Endothelial cell of umbilical vein (primary cell): ENCODE measurements around the gene PLB1. TPM values are rescaled to one million over a fixed set of nuclear protein-coding genes. Genes with fewer than 3 reads are reported as not detected.

Experiments
- BruUV-seq: library from RNA; stranded (reverse); fragments of 400-500 nt; replicated peaks from 2 replicates; lab custom pipeline; 2021; lab: Mats Ljungman, UMichigan
- CTCF ChIA-PET: fragments of 300-600, 350-600 bp; sonication (Branson Sonifier 250); formaldehyde crosslinking; loops from one replicate; lab custom pipeline; 2021; ENCODE audit warnings: antibody characterized with exemption, inconsistent platforms; lab: Charles Lee
- POLR2A ChIA-PET: fragments of 300-600, 350-600 bp; sonication (Branson Sonifier 250); formaldehyde crosslinking; loops from one replicate; lab custom pipeline; 2021; ENCODE audit warnings: antibody characterized with exemption, inconsistent platforms; lab: Charles Lee
- DNase-seq: peaks from one replicate; pipeline ENCODE4 v3.0.0-alpha.2; 2011; ENCODE audit warnings: low read depth, low spot score
- FAIRE-seq: peaks from 2 replicates; lab custom pipeline; 2011; peaks lifted over from hg19 to GRCh38; lab: Jason Lieb, UNC
- H2AFZ ChIP-seq: 2 replicates; pipeline ENCODE4 v1.6.0; 2012; ENCODE audit warnings: low read depth, low read length, control low read depth, inconsistent platforms
- H3K27ac ChIP-seq: 2 replicates; pipeline ENCODE4 v1.5.1; 2011; ENCODE audit warnings: low read depth, mild to moderate bottlenecking, control low read depth, low read length, moderate library complexity; ENCODE audit not compliant: insufficient read depth
- H3K27me3 ChIP-seq, 2 experiments: 2 replicates each; pipeline versions ENCODE4 v1.6.0 to v1.6.1; 2011; ENCODE audit warnings: low read length in 2 of 2, mixed read lengths in 1 of 2; ENCODE audit not compliant: control insufficient read depth in 2 of 2, insufficient read depth in 2 of 2
- H3K36me3 ChIP-seq, 2 experiments: 2 replicates in 1 of 2; 3 replicates in 1 of 2; pipeline ENCODE4 v1.5.1; 2011; ENCODE audit warnings: low read length in 2 of 2, mild to moderate bottlenecking in 1 of 2, moderate library complexity in 1 of 2; ENCODE audit not compliant: control insufficient read depth in 2 of 2, insufficient read depth in 2 of 2; ENCODE audit errors: extremely low read depth in 1 of 2
- H3K4me1 ChIP-seq: 3 replicates; pipeline ENCODE4 v1.5.1; 2011; ENCODE audit warnings: mild to moderate bottlenecking, low read length; ENCODE audit not compliant: control insufficient read depth, insufficient read depth; ENCODE audit errors: extremely low read depth
- H3K4me2 ChIP-seq: 2 replicates; pipeline ENCODE4 v1.6.1; 2011; ENCODE audit warnings: low read length, control low read depth, mixed read lengths; ENCODE audit not compliant: insufficient read depth
- H3K4me3 ChIP-seq, 3 experiments: fragments of 200-600 bp in 1 of 3; sonication (generic), shearing (Covaris generic) in 1 of 3; replicated peaks in 1 of 3; 2 replicates each; pipeline ENCODE4 v1.5.1; 2011 to 2016; ENCODE audit warnings: control low read depth in 3 of 3, low read length in 3 of 3, mild to moderate bottlenecking in 2 of 3, inconsistent platforms in 1 of 3, low read depth in 1 of 3, moderate library complexity in 1 of 3; ENCODE audit not compliant: insufficient read depth in 1 of 3
- H3K79me2 ChIP-seq: 2 replicates; pipeline ENCODE4 v1.6.0; 2012; ENCODE audit warnings: low read length, inconsistent platforms; ENCODE audit not compliant: control insufficient read depth, insufficient read depth
- H3K9ac ChIP-seq: replicated peaks from 2 replicates; pipeline ENCODE3; 2011; ENCODE audit warnings: low read length, control low read depth; ENCODE audit not compliant: insufficient read depth; ENCODE audit errors: extremely low read depth
- H3K9me1 ChIP-seq: replicated peaks from 3 replicates; pipeline ENCODE4 v1.6.0; 2011; ENCODE audit warnings: mild to moderate bottlenecking, low read length; ENCODE audit not compliant: control insufficient read depth, insufficient read depth; ENCODE audit errors: extremely low read depth
- H3K9me3 ChIP-seq: replicated peaks from 2 replicates; pipeline ENCODE4 v1.5.1; 2012; ENCODE audit warnings: low read length, inconsistent platforms; ENCODE audit not compliant: control insufficient read depth, insufficient read depth
- H4K20me1 ChIP-seq: replicated peaks from 2 replicates; pipeline ENCODE3; 2011; ENCODE audit warnings: mild to moderate bottlenecking, low read length; ENCODE audit not compliant: control insufficient read depth, insufficient read depth; ENCODE audit errors: extremely low read depth
- CTCF ChIP-seq, 2 donors: IDR thresholded peaks; 1 replicate in 1 of 2; 2 replicates in 1 of 2; pipeline ENCODE4 v1.5.1; 2011; ENCODE audit warnings: low read length in 2 of 2, mild to moderate bottlenecking in 2 of 2, moderate library complexity in 2 of 2, control low read depth in 1 of 2, inconsistent platforms in 1 of 2, low read depth in 1 of 2; ENCODE audit not compliant: insufficient read depth in 1 of 2; ENCODE audit errors: extremely low read depth in 1 of 2
- EZH2 ChIP-seq: IDR thresholded peaks from 2 replicates; pipeline ENCODE4 v1.6.1; 2012; ENCODE audit warnings: borderline replicate concordance, low read depth, mild to moderate bottlenecking, moderate library complexity, low read length, inconsistent platforms; ENCODE audit not compliant: severe bottlenecking
- FOS ChIP-seq: IDR thresholded peaks from 2 replicates; pipeline ENCODE4 v1.6.1; 2011; ENCODE audit warnings: mild to moderate bottlenecking, low read length, moderate library complexity, borderline replicate concordance; ENCODE audit not compliant: insufficient read depth
- GATA2 ChIP-seq: IDR thresholded peaks from 2 replicates; pipeline ENCODE4 v1.7.0; 2011; ENCODE audit warnings: low read depth, mild to moderate bottlenecking, moderate library complexity, mixed read lengths, low read length; ENCODE audit not compliant: insufficient read length, insufficient read depth
- JUN ChIP-seq: IDR thresholded peaks from 2 replicates; pipeline ENCODE4 v1.6.1; 2011; ENCODE audit warnings: borderline replicate concordance, low read depth; ENCODE audit not compliant: insufficient read length, insufficient read depth
- MYC ChIP-seq: IDR thresholded peaks from one replicate; pipeline ENCODE4 v1.6.1; 2011; ENCODE audit warnings: mild to moderate bottlenecking, low read depth, low read length
- POLR2A ChIP-seq: IDR thresholded peaks from 2 replicates; pipeline ENCODE4 v1.6.1; 2012; ENCODE audit warnings: low read depth, mild to moderate bottlenecking, control low read depth, low read length
- POLR2AphosphoS5 ChIP-seq: IDR thresholded peaks from 2 replicates; pipeline ENCODE4 v1.6.1; 2012; ENCODE audit warnings: low read depth, mild to moderate bottlenecking, control low read depth, low read length, moderate library complexity; ENCODE audit not compliant: insufficient read depth
- dilution Hi-C: fragments of 300-500 bp; cut with MboI; formaldehyde crosslinking; loops from one replicate; pipeline ENCODE4 v1.15.0; 2019; ENCODE audit warnings: low sequenced_read_pairs; ENCODE audit not compliant: extremely low pct_ligation_motif_present
- intact Hi-C: fragments of 100-400 bp; cut with micrococcal nuclease; formaldehyde crosslinking; loops from one replicate; pipeline ENCODE4 v1.10.0; 2022
- polyA plus RNA-seq, 4 experiments: library from polyadenylated mRNA; depleted of rRNA in 3 of 4; stranded (reverse) in 3 of 4; unstranded in 1 of 4; fragments of >200 nt; gene quantifications; 2 replicates each; pipeline versions ENCODE4 v1.2.1 to v1.2.3, GENCODE V29; 2011 to 2012; ENCODE audit warnings: missing spikeins in 1 of 4
- total RNA-seq: library from RNA; stranded (reverse); gene quantifications from 2 replicates; pipeline ENCODE4 v1.2.3, GENCODE V29; 2021
- TF ChIP-seq, protein P1 (sequence below): IDR thresholded peaks from 2 replicates; pipeline ENCODE4 v1.6.1; 2011; ENCODE audit not compliant: insufficient read depth, insufficient read length

Gene PLB1
- total and polyA plus RNA-seq, 2 donors (not counting 3 experiments of a cell fraction or from before 2014, with no cell fraction given), result 0.75 to 0.80 TPM

- DNase-seq, result no peak
- H3K9me1 ChIP-seq, result no peaks in the 10 kb centered on the region
- peak overlapping the region; percentile 97 for H3K27ac ChIP-seq
- no peaks in the 10 kb centered on the region for H3K36me3 ChIP-seq
- H3K4me1 ChIP-seq, result peaks cover 22% of the 10 kb centered on the region
- peak overlapping the region; percentile 34 for H2AFZ ChIP-seq
- ChIA-PET POLR2A (no interaction called here), CTCF (interaction anchor here (0.8 to 3.6 kb wide), 5 partner anchors 14 to 132 kb away, joined by 3 to 51 read pairs (median 9); no protein-coding TSS in a partner anchor)
- no peak for TF ChIP-seq MYC
- TF ChIP-seq, protein P1, sequence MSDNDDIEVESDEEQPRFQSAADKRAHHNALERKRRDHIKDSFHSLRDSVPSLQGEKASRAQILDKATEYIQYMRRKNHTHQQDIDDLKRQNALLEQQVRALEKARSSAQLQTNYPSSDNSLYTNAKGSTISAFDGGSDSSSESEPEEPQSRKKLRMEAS, result no peak
- no peak for TF ChIP-seq CTCF (IDR thresholded peaks at IDR 0.05; ENCODE audit: extremely low read depth in 1 of 2, insufficient read depth in 1 of 2, low read depth in 1 of 2, low read length in 2 of 2)
- no peak for TF ChIP-seq POLR2AphosphoS5
- TF ChIP-seq FOS, result no peak
- TF ChIP-seq EZH2, result no peak
- no peak for TF ChIP-seq POLR2A
- no peak for TF ChIP-seq JUN
- no peak for TF ChIP-seq GATA2
- H3K79me2 ChIP-seq, result no peaks in the 10 kb centered on the region
- H3K4me2 ChIP-seq, result peak overlapping the region; percentile 44
- dilution Hi-C loops (no loop called here), intact Hi-C loops (no loop called here)
- TSS peak; percentile 99 for BruUV-seq
- no peak for FAIRE-seq
- H3K9ac ChIP-seq, result peak overlapping the region; percentile 82
- H3K4me3 ChIP-seq, result no peak overlapping the region
- H3K9me3 ChIP-seq, result no peaks in the 10 kb centered on the region
- H4K20me1 ChIP-seq, result no peaks in the 10 kb centered on the region
- no peaks in the 10 kb centered on the region for H3K27me3 ChIP-seq
These were observed 126.2 kb downstream of the PLB1 start for GRCh38 chr2:28622101-28622499.
